AG10803 (cell line): Measurements from ENCODE around the gene NCKAP5.

Source experiments
- DNase-seq: peaks from one replicate; pipeline ENCODE4 v3.0.0; 2010; ENCODE audit warnings: low read depth
- H3K4me3 ChIP-seq: 2 replicates; pipeline ENCODE4 v1.5.1; 2011; ENCODE audit warnings: mild to moderate bottlenecking, low read length, control low read depth
- CTCF ChIP-seq: conservative IDR thresholded peaks from 2 replicates; pipeline ENCODE4 v1.5.1; 2011; ENCODE audit warnings: mild to moderate bottlenecking, low read length, control low read depth, inconsistent platforms

The NCKAP5 gene

GRCh38 chr2:132948211-132948610 is 620.1 kb downstream of the NCKAP5 start:
- DNase-seq: no peak
- no peak for TF ChIP-seq CTCF
- no peak overlapping the region for H3K4me3 ChIP-seq

- no peak for TF ChIP-seq CTCF
- no peak overlapping the region for H3K4me3 ChIP-seq
- DNase-seq: peak; percentile 1
These were observed 624.4 kb downstream of the NCKAP5 start for GRCh38 chr2:132943829-132944228.

- no peak for DNase-seq
- no peak for TF ChIP-seq CTCF
- no peak overlapping the region for H3K4me3 ChIP-seq
These were observed 626.8 kb downstream of the NCKAP5 start for GRCh38 chr2:132941296-132942020.

GRCh38 chr2:132937629-132938028 is 630.6 kb downstream of the NCKAP5 start:
- no peak for TF ChIP-seq CTCF
- no peak overlapping the region for H3K4me3 ChIP-seq
- peak; percentile 50 for DNase-seq

GRCh38 chr2:132936791-132937190 is 631.5 kb downstream of the NCKAP5 start:
- TF ChIP-seq CTCF: no peak
- no peak overlapping the region for H3K4me3 ChIP-seq
- no peak for DNase-seq

GRCh38 chr2:132936261-132936660 is 632.0 kb downstream of the NCKAP5 start:
- TF ChIP-seq CTCF: no peak
- DNase-seq: peak; percentile 9
- no peak overlapping the region for H3K4me3 ChIP-seq

GRCh38 chr2:132929786-132930185 is 638.5 kb downstream of the NCKAP5 start:
- H3K4me3 ChIP-seq: no peak overlapping the region
- no peak for DNase-seq
- no peak for TF ChIP-seq CTCF
